Stimulated activated CD4-positive, alpha-beta T cell treated with anti-CD3 and anti-CD28 coated beads, Interleukin-12 subunit alpha, Interleukin-12 subunit beta, amount 100 ng/mL, for 24 hours (primary cell): ENCODE data around the gene PAXX.
A peak's percentile ranks its signal among the peaks of the same experiment; 100 is the strongest.
"Not testable (repeated sequence)": the region's sequence is repeated elsewhere in the genome, so short reads cannot be mapped to it uniquely, and the experiment has no call there.

Source experiments
- DNase-seq, 2 experiments: peaks; one replicate each; pipeline ENCODE4 v3.0.0-alpha.2; 2020; ENCODE audit warnings: low read depth in 2 of 2

The PAXX gene

GRCh38 chr9:137031904-137032640, 39.9 kb downstream of the PAXX start, which contains the start of gene FUT7:
TSS of gene FUT7 (minus strand) at chr9:137032088. CDS start at chr9:137031991, 97 bp downstream.
- DNase-seq, result peak in 1 of 2 experiments; percentile 25

GRCh38 chr9:137032858-137033257, 40.6 kb downstream of the PAXX start:
- DNase-seq, result no peak

GRCh38 chr9:137033481-137033880, 41.3 kb downstream of the PAXX start:
- DNase-seq, result not testable (repeated sequence)

GRCh38 chr9:137034039-137034708, 42.0 kb downstream of the PAXX start:
- DNase-seq, result no peak

- DNase-seq, result peak; percentile 66 to 86
Measured at GRCh38 chr9:137034709-137035506, 42.7 kb downstream of the PAXX start.

GRCh38 chr9:137035507-137035834, 43.2 kb downstream of the PAXX start:
- no peak for DNase-seq

- no peak for DNase-seq
Measured at GRCh38 chr9:137035937-137036336, 43.7 kb downstream of the PAXX start.

GRCh38 chr9:137037035-137037434, 44.8 kb downstream of the PAXX start:
- no peak for DNase-seq

- no peak for DNase-seq
Measured at GRCh38 chr9:137037483-137037882, 45.3 kb downstream of the PAXX start.

GRCh38 chr9:137038916-137039315, 46.7 kb downstream of the PAXX start:
- DNase-seq, result no peak

GRCh38 chr9:137039611-137040366, 47.6 kb downstream of the PAXX start:
- no peak for DNase-seq

- DNase-seq, result no peak
Measured at GRCh38 chr9:137040568-137040967, 48.3 kb downstream of the PAXX start.

- no peak for DNase-seq
Measured at GRCh38 chr9:137041124-137041523, 48.9 kb downstream of the PAXX start.

- DNase-seq, result no peak
Measured at GRCh38 chr9:137042751-137043727, 50.8 kb downstream of the PAXX start.
